HepG2 (cell line): ENCODE measurements around the gene NIT2. TPM values are rescaled to one million over a fixed set of nuclear protein-coding genes. Genes with fewer than 3 reads are reported as not detected.

Source experiments
- FOSL2 ChIP-seq: sonication (generic); formaldehyde crosslinking; IDR thresholded peaks from 2 replicates; pipeline ENCODE4 v1.4.0; 2020; ENCODE audit warnings: missing genetic modification reagents
- HOXA9 ChIP-seq: sonication (generic); formaldehyde crosslinking; IDR thresholded peaks from 2 replicates; pipeline ENCODE4 v1.8.1; 2022; ENCODE audit warnings: missing genetic modification reagents, mild to moderate bottlenecking, moderate library complexity, borderline replicate concordance
- IRF2 ChIP-seq: IDR thresholded peaks from 2 replicates; pipeline ENCODE4 v1.6.1; 2018; ENCODE audit warnings: missing genetic modification reagents, missing compliant biosample characterization
- MIER2 ChIP-seq: IDR thresholded peaks from 2 replicates; pipeline ENCODE4 v1.6.1; 2016; ENCODE audit warnings: missing biosample characterization, missing genetic modification reagents
- NBN ChIP-seq: fragments of 450-650 bp; conservative IDR thresholded peaks from 2 replicates; pipeline ENCODE4 v1.6.1; 2017
- RERE ChIP-seq: IDR thresholded peaks from 2 replicates; pipeline ENCODE4 v1.6.1; 2016; ENCODE audit warnings: low read depth, missing genetic modification reagents, missing compliant biosample characterization
- SUZ12 ChIP-seq: fragments of 150-350 bp; IDR thresholded peaks from 2 replicates; pipeline ENCODE4 v1.6.1; 2014; ENCODE audit warnings: low read depth, low read length
- XBP1 ChIP-seq: sonication (generic); formaldehyde crosslinking; IDR thresholded peaks from 2 replicates; pipeline ENCODE4 v1.5.0; 2020; ENCODE audit warnings: missing genetic modification reagents
- ZBTB40 ChIP-seq, 2 experiments: fragments of 450-650 bp in 1 of 2; sonication (generic) in 1 of 2; formaldehyde crosslinking in 1 of 2; IDR thresholded peaks; 2 replicates each; pipeline versions ENCODE4 v1.6.1 to v1.8.0; 2016 to 2022; ENCODE audit warnings: antibody characterized with exemption in 1 of 2, mild to moderate bottlenecking in 1 of 2, missing genetic modification reagents in 1 of 2
- ZNF557 ChIP-seq: sonication (generic); formaldehyde crosslinking; IDR thresholded peaks from 2 replicates; pipeline ENCODE4 v1.4.0; 2020; ENCODE audit warnings: missing genetic modification reagents
- ZNF563 ChIP-seq: sonication (generic); formaldehyde crosslinking; IDR thresholded peaks from 2 replicates; pipeline ENCODE4 v1.8.0; 2022; ENCODE audit warnings: mild to moderate bottlenecking, moderate library complexity, missing genetic modification reagents
- ZNF597 ChIP-seq: sonication (generic); formaldehyde crosslinking; IDR thresholded peaks from 2 replicates; pipeline ENCODE4 v1.5.0; 2020; ENCODE audit warnings: missing genetic modification reagents
- ZNF850 ChIP-seq: sonication (generic); formaldehyde crosslinking; conservative IDR thresholded peaks from 2 replicates; pipeline ENCODE4 v1.9.0; 2021; ENCODE audit warnings: mild to moderate bottlenecking, missing genetic modification reagents
- polyA plus RNA-seq, 8 experiments: library from polyadenylated mRNA; depleted of rRNA in 3 of 8; stranded (reverse) in 7 of 8; unstranded in 1 of 8; fragments of >200 nt; fragmentation: Illumina TruSeq in 4 of 8; extraction: Trizol in 4 of 8; gene quantifications; 2 replicates each; pipeline versions ENCODE4 v1.2.1 to v1.2.3, GENCODE V29; 2011 to 2016; ENCODE audit warnings: low read depth in 4 of 8, missing spikeins in 1 of 8, mixed read lengths in 1 of 8; ENCODE audit not compliant: insufficient read depth in 1 of 8
- total RNA-seq, 5 experiments: library from RNA; depleted of rRNA; stranded (reverse); fragments of >200 nt; fragmentation: Illumina TruSeq; extraction: Trizol; gene quantifications; 2 replicates each; pipeline ENCODE4 v1.2.3, GENCODE V29; 2016; ENCODE audit warnings: low read depth in 1 of 5

Gene NIT2
- total and polyA plus RNA-seq, 2 of the 13 experiments (the other 11 are each of a cell fraction or from before 2014, with no cell fraction given), result 43.4 to 49.1 TPM

GRCh38 chr3:100400780-100401673 lies 66.5 kb downstream of the NIT2 start, which contains the start of the genes LNP1 and TOMM70 (continued):
- TF ChIP-seq RERE, result no peak
- peak; percentile 57 for TF ChIP-seq IRF2 (CRISPR knock-in tag)
- no peak for TF ChIP-seq NBN
- no peak; the same call in 1 of the 2 replicates for TF ChIP-seq ZNF557 (CRISPR knock-in tag)
- TF ChIP-seq ZBTB40 (IDR thresholded peaks at IDR 0.05), result peak; percentile 59
- TF ChIP-seq ZBTB40 (CRISPR knock-in tag; IDR thresholded peaks at IDR 0.05), result peak; percentile 81
- peak; percentile 67 for TF ChIP-seq ZNF563
- no peak for TF ChIP-seq ZNF597 (CRISPR knock-in tag)
- TF ChIP-seq ZNF850, result 0 out of 2 replicates have a peak, but pooled peaks have one; percentile 19
- TF ChIP-seq HOXA9 (CRISPR knock-in tag), result no peak
- TF ChIP-seq FOSL2 (CRISPR knock-in tag), result peak; percentile 3; the same call in 1 of the 2 replicates
- TF ChIP-seq SUZ12, result peak; percentile 24; the same call in 1 of the 2 replicates
- TF ChIP-seq MIER2 (CRISPR knock-in tag), result no peak
- TF ChIP-seq XBP1 (CRISPR knock-in tag), result peak; percentile 74; the same call in 1 of the 2 replicates
